Hepatocyte (in vitro differentiated cells): ENCODE results near the gene MEIS3. TPM values are rescaled to one million over a fixed set of nuclear protein-coding genes. Genes with fewer than 3 reads are reported as not detected.
"Not testable (repeated sequence)": the region's sequence is repeated elsewhere in the genome, so short reads cannot be mapped to it uniquely, and the experiment has no call there.

Source experiments
- DNase-seq: peaks from one replicate; pipeline ENCODE4 v3.0.0-alpha.2; 2016; ENCODE audit warnings: low spot score
- H2AFZ ChIP-seq: fragments of 200-600 bp; sonication (generic); 2 replicates; pipeline ENCODE4 v1.6.0; 2016; ENCODE audit warnings: antibody characterized with exemption, mild to moderate bottlenecking
- H3K27ac ChIP-seq: fragments of 200-600 bp; sonication (generic); 2 replicates; pipeline ENCODE4 v1.5.1; 2016; ENCODE audit warnings: mild to moderate bottlenecking
- H3K27me3 ChIP-seq: fragments of 200-600 bp; sonication (generic); 2 replicates; pipeline ENCODE4 v1.6.1; 2016
- H3K36me3 ChIP-seq: fragments of 200-600 bp; sonication (generic); replicated peaks from 2 replicates; pipeline ENCODE4 v1.5.1; 2016; ENCODE audit warnings: low read depth; ENCODE audit not compliant: insufficient read depth
- H3K4me1 ChIP-seq: fragments of 200-600 bp; sonication (generic); 2 replicates; pipeline ENCODE4 v1.5.1; 2016; ENCODE audit warnings: mild to moderate bottlenecking, moderate library complexity; ENCODE audit not compliant: insufficient read depth
- H3K4me2 ChIP-seq: fragments of 200-600 bp; sonication (generic); 2 replicates; pipeline ENCODE4 v1.6.0; 2016
- H3K4me3 ChIP-seq: fragments of 200-600 bp; sonication (generic); 2 replicates; pipeline ENCODE4 v1.5.1; 2016; ENCODE audit warnings: mild to moderate bottlenecking
- H3K79me2 ChIP-seq: fragments of 200-600 bp; sonication (generic); 2 replicates; pipeline ENCODE4 v1.6.0; 2017; ENCODE audit warnings: mild to moderate bottlenecking
- H3K9me2 ChIP-seq: fragments of 200-600 bp; sonication (generic); replicated peaks from 2 replicates; pipeline ENCODE4 v1.6.0; 2017; ENCODE audit warnings: mild to moderate bottlenecking; ENCODE audit not compliant: insufficient read depth
- H3K9me3 ChIP-seq: fragments of 200-600 bp; sonication (generic); 2 replicates; pipeline ENCODE4 v1.5.1; 2016; ENCODE audit warnings: low read depth, mild to moderate bottlenecking
- H4K20me1 ChIP-seq: fragments of 200-600 bp; sonication (generic); 2 replicates; pipeline ENCODE4 v1.6.0; 2016; ENCODE audit warnings: mild to moderate bottlenecking; ENCODE audit not compliant: insufficient read depth, poor library complexity, severe bottlenecking
- CTCF ChIP-seq: fragments of 200-600 bp; sonication (generic); IDR thresholded peaks from 2 replicates; pipeline ENCODE4 v1.5.1; 2016; ENCODE audit warnings: antibody characterized with exemption, mild to moderate bottlenecking; ENCODE audit not compliant: poor library complexity
- EZH2 ChIP-seq: fragments of 200-600 bp; sonication (generic); IDR thresholded peaks from 2 replicates; pipeline ENCODE4 v1.6.1; 2016; ENCODE audit warnings: antibody characterized with exemption, mild to moderate bottlenecking, borderline replicate concordance
- EZH2phosphoT487 ChIP-seq: fragments of 200-600 bp; sonication (generic); IDR thresholded peaks from one replicate; pipeline ENCODE4 v1.6.1; 2018; ENCODE audit warnings: antibody characterized with exemption, mild to moderate bottlenecking, low read depth, moderate library complexity; ENCODE audit not compliant: unreplicated experiment, severe bottlenecking
- WGBS: methylation state at CpG from one replicate; pipeline ENCODE4 v1.1.6; 2016; ENCODE audit warnings: low lambda C conversion rate; ENCODE audit errors: missing lambda C conversion rate; 5-methylcytosine and 5-hydroxymethylcytosine counted together
- polyA plus RNA-seq: library from polyadenylated mRNA; unstranded; fragments of >200 nt; fragmentation: Nextera tagmentation; extraction: Ambion mirVana; gene quantifications from 2 replicates; pipeline ENCODE4 v1.2.1, GENCODE V29; 2016
- total RNA-seq: library from RNA; depleted of rRNA; stranded (reverse); fragments of >200 nt; gene quantifications from 2 replicates; pipeline ENCODE4 v1.2.3, GENCODE V29; 2014

The MEIS3 gene
- total and polyA plus RNA-seq, 2 experiments from 2014 or later = 21.2 to 47.0 TPM

- H3K4me3 ChIP-seq = no peak overlapping the region
- DNase-seq = no peak
- peaks cover 2% of the 10 kb centered on the region for H4K20me1 ChIP-seq
- 98% methylated on average over 16 of the region's 16 CpGs for WGBS
- no peaks in the 10 kb centered on the region for H3K79me2 ChIP-seq
- no peaks in the 10 kb centered on the region for H3K9me2 ChIP-seq
- TF ChIP-seq EZH2 = no peak
- TF ChIP-seq CTCF = no peak
- TF ChIP-seq EZH2phosphoT487 = no peak
- no peak overlapping the region for H3K27ac ChIP-seq
- peaks cover 28% of the 10 kb centered on the region for H3K27me3 ChIP-seq
- no peak overlapping the region for H2AFZ ChIP-seq
- no peaks in the 10 kb centered on the region for H3K36me3 ChIP-seq
- no peak overlapping the region for H3K4me2 ChIP-seq
- H3K4me1 ChIP-seq = no peaks in the 10 kb centered on the region
- H3K9me3 ChIP-seq = no peaks in the 10 kb centered on the region
These were observed 5.4 kb downstream of the MEIS3 start for GRCh38 chr19:47413941-47414340.

- not testable (repeated sequence) for H3K27ac ChIP-seq, DNase-seq, H3K36me3 ChIP-seq, H3K4me1 ChIP-seq, H3K9me3 ChIP-seq, H3K9me2 ChIP-seq, H3K4me2 ChIP-seq, H4K20me1 ChIP-seq, H2AFZ ChIP-seq, H3K4me3 ChIP-seq, H3K79me2 ChIP-seq
- H3K27me3 ChIP-seq = peaks cover 18% of the 10 kb centered on the region
- WGBS = 74% methylated on average over 9 of the region's 9 CpGs
These were observed 7.6 kb downstream of the MEIS3 start for GRCh38 chr19:47411696-47412095.

GRCh38 chr19:47411101-47411500 lies 8.2 kb downstream of the MEIS3 start:
- H3K36me3 ChIP-seq = no peaks in the 10 kb centered on the region
- H2AFZ ChIP-seq = no peak overlapping the region
- no peak for TF ChIP-seq CTCF
- TF ChIP-seq EZH2phosphoT487 = no peak
- no peak for TF ChIP-seq EZH2
- H3K9me3 ChIP-seq = no peaks in the 10 kb centered on the region
- no peaks in the 10 kb centered on the region for H3K4me1 ChIP-seq
- no peak for DNase-seq
- H3K79me2 ChIP-seq = no peaks in the 10 kb centered on the region
- H3K4me2 ChIP-seq = no peak overlapping the region
- H3K27me3 ChIP-seq = peaks cover 17% of the 10 kb centered on the region
- H3K9me2 ChIP-seq = no peaks in the 10 kb centered on the region
- no peak overlapping the region for H3K27ac ChIP-seq
- H3K4me3 ChIP-seq = no peak overlapping the region
- H4K20me1 ChIP-seq = no peaks in the 10 kb centered on the region
- WGBS = 95% methylated on average over 8 of the region's 8 CpGs

- TF ChIP-seq EZH2 (no peak), CTCF (no peak), EZH2phosphoT487 (no peak)
- Histone ChIP-seq H3K79me2 (no peaks in the 10 kb centered on the region), H4K20me1 (no peaks in the 10 kb centered on the region), H2AFZ (no peak overlapping the region), H3K4me3 (no peak overlapping the region), H3K9me3 (no peaks in the 10 kb centered on the region), H3K27ac (no peak overlapping the region), H3K4me2 (no peak overlapping the region), H3K36me3 (no peaks in the 10 kb centered on the region), H3K9me2 (no peaks in the 10 kb centered on the region), H3K4me1 (no peaks in the 10 kb centered on the region), H3K27me3 (peaks cover 16% of the 10 kb centered on the region)
- 91% methylated on average over 12 of the region's 14 CpGs for WGBS
- no peak for DNase-seq
These were observed 11.0 kb downstream of the MEIS3 start for GRCh38 chr19:47408156-47408938.
